Right hindlimb (tissue), 1 donor: ENCODE data around the gene EPHB3.

Experiments
- DNase-seq: peaks from one replicate; pipeline ENCODE4 v3.0.0-alpha.2; 2018

The EPHB3 gene

GRCh38 chr3:184582646-184583577, 21.3 kb downstream of the EPHB3 start:
- DNase-seq: peak; percentile 57

DNA sequence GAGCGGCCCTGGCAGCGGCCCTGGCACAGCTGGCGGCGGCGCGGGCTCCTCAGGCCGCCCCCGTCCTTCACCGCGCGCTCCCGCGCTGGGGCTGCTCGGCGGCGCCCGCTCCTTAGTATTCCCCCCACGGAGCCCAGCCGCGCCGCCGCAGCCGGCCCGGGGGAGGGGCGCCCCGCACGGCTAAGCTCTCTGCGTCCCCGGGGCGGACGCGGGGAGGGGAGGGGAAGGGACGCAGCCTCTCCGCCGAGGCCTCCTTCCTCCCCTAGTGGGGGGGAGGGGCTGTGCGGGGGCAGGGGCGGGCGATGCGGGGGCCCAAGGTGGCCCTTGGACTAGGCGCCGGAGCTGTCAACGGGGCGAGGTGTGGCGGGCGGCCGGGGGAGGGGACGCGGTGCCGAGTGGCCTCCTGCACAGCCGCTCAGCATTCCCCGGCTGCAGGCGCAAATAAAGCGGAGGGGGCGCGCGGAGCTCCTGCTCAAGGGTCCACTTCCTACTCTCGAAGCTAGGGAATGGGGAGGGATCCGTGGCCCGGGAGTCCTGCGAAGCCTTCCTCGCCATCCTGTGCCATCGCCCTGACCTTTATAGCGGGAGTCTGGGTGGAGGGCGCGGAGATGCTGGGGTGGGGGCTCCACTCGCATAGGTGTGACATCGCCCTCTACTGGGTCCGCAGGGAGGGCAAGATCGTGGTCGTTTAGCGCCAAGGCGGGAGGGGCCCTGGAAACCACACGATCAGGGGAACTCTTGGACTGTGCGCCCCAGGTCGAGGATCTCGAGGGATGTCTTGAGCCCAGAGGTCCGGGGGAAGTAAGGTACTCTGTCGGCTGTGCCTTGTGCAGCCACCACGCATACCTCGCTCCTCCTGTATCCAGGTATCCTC, 22.2 kb downstream of the EPHB3 start:
- peak; percentile 50 for DNase-seq

- DNase-seq: no peak
These were observed 22.9 kb downstream of the EPHB3 start for GRCh38 chr3:184584464-184584891.

GRCh38 chr3:184585545-184585944, 24.0 kb downstream of the EPHB3 start:
- no peak for DNase-seq

- no peak for DNase-seq
These were observed 25.3 kb downstream of the EPHB3 start for GRCh38 chr3:184586851-184587250.

DNA sequence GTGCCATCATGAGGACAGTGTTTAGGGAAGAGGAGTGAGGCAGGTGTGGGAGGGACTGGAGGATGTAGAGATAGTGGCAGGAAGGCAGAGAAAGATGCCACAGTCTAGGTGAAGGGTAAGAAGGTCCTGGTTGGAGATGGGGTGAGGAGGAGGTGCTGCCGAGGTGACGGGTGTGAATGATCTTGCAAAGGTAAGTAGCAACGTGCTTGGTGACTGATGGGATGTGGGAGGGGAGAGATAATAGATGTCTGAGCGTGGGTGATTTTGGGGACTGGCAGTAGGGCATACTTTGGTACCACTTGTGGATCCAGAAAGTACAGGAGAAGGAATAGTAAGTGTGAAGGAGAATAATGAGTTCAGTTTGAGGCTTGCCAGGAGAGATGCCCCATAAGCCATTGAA, 27.2 kb downstream of the EPHB3 start:
- DNase-seq: no peak

GRCh38 chr3:184590795-184591194, 29.2 kb downstream of the EPHB3 start:
- peak; percentile 67 for DNase-seq

DNA sequence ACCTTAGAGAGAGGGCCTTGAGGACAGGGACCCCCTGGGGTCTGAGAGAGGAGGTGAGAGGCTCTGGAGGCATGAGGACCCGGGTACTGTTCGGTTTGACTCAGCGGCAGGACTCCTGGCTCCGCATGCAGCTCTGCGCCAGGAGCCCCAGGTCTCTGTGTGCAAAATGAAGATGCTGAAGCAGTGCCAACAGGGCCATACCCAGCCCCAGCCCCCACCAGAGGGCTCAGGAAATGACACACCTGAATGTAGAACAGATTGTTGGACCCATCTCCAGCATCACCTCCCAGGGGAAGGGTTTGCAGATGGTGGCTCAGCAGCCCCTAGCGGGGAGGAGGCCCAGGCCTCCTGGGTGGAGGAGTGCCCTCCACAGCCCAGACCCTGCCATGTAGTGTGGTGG, 30.2 kb downstream of the EPHB3 start:
- no peak for DNase-seq

DNA sequence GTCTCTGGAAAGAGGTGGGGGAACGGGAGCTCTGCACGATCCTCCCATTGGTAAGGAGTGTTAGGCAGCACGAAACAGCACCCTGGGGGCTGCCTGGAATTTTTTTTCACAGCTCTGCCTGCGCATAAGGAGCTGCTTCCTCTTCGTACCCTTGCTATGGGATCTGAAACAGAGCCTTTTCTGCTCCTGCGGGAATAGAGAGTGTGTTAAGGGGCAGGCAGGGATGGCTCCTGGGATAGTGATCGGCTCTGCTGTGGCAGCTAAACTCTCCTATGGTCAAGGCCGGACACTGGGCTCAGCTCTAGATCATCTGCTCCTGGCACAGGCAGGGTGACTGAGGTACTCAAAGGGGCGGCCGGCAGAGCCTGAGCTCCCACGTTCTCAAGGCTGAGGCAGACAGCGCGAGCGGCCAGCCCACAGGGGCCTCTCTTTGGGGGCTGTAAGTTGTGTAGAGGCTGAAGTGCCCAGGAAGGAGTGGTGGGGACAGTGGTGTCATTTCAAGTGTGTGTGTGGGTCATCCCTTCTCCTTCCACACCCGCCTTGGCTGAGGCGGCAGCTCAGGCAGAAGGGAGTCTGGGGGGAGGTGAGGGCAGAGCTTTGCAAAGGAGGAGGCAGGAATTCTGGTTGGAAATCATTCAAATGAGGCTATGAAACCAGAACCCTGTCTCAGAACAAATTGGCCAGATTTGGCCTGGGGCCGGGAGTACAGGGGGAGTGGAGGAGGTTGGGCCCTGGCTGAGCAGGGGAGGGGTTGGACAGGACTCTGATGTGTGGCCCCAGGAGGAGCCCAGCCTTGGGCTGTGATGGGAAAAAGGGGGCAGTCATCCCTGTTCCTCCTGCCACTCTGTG, 31.0 kb downstream of the EPHB3 start:
- peak; percentile 90 for DNase-seq

DNA sequence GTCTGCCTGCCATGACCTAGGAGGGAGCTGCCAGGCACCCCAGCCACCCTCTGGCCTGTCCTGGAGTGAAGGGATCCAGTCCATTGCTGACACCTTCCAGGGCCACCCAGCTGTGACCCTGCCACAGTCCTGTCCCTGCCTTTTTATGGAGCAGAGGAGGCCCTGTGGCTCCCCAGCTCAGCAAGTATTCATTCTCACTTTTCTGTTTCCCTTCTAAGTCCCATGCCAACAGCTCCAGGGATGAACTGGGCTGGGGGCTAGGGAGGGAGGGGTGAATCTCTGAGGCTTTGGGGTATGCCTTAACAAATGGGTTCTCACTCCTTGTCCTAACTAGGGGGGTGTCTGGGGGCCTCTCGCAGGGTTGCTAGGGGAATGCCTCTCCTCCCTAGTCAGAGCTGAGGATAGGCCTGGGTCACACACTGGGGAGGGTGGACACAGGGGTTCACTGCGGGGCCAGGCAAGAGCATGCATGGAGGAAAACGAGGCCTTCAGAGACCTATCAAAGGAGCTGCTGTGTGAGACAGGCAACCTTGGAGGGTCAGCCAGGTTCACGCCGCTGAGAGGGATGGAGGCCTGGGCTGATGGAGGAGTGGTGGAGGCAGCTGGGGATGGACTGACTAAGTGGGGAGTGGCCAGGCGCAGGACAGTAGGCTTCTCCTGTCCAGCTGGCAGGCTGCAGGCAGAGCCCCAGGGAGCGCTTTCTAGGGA, 31.8 kb downstream of the EPHB3 start:
- DNase-seq: peak; percentile 76

GRCh38 chr3:184593928-184594303, 32.3 kb downstream of the EPHB3 start:
- DNase-seq: no peak

DNA sequence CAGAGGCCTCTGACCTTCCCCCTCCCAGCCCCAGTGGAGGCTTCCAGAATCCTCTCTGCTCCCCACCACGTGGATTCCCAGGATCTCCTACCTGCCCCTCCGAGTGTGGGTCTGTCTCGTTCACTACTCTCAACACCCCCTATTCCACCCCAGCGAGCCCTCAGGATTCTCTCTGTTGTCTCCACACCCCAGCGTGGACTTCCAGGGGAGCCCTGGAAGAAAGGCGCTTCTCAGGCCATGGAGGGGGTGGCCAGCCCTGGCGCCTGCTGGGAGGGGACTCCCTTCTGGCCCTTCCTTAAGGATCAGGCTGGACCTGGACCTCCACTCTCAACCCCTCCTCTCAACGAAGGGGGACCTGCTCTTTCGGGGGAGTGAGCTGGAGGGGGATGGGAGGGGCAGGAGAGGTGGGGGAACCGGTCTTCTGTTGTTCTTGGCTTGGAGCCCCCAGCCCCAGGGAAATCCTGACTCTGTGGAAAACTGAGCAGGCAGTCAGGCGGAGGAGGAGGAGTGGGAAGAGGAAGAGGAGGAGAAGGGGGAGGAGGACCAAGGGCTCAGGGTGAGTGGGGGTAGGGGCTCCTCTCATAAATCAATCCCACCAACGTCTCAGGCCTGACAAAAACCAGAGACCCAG, 32.9 kb downstream of the EPHB3 start:
- DNase-seq: peak; percentile 67

- DNase-seq: no peak
These were observed 34.1 kb downstream of the EPHB3 start for GRCh38 chr3:184595726-184596125.

DNA sequence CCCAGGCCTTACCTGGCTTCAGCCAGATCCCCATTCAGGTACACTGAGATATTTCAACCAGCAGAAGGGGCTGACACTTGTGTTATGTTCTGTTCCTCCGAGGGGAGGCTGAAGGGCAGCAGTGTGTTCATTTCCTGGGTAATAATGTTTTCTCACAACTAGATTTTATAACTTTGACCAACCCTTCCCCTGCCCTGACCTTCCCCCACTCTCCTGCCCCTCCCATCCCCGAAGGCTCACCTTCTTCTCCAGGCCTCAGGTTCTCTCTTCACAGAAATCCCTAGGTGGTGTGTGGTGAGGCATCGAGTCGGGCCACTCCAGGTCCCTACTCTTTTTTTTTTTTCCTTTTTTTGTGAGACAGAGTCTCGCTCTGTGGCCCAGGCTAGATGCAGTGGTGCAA, 34.6 kb downstream of the EPHB3 start:
- DNase-seq: no peak

DNA sequence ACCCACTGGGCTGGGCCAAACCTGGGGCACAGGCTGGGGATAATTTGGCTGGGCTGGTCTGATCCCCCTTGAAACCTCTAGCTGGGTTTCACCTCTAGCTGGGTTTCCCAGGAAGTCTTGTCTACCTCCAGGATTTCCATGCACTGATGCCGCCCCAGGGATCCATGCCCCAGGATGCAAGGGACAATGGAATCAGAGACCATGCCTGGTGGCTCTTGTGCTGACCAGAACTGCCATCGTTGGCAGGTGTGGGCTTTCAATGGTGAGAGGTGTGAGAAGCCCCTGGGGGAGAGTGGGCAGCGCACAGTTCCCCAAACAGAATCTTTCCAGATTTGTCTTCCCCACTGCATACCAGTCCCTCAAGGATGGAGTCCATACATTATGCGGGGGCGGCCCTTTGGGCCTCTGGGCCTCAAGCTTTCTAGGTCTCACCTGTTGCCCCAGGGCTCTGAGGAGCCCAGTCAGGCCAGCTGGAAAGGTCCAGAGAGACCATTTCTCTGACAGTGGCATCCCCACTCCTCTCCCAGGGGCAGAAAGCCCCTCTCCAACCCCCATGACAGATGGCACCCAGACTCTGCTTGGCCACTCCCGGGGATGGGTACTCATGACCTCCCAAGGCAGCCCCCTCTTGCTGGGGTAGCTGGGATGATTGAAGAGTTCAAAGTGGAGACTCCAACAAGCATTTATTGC, 35.4 kb downstream of the EPHB3 start:
- peak; percentile 18 for DNase-seq

DNA sequence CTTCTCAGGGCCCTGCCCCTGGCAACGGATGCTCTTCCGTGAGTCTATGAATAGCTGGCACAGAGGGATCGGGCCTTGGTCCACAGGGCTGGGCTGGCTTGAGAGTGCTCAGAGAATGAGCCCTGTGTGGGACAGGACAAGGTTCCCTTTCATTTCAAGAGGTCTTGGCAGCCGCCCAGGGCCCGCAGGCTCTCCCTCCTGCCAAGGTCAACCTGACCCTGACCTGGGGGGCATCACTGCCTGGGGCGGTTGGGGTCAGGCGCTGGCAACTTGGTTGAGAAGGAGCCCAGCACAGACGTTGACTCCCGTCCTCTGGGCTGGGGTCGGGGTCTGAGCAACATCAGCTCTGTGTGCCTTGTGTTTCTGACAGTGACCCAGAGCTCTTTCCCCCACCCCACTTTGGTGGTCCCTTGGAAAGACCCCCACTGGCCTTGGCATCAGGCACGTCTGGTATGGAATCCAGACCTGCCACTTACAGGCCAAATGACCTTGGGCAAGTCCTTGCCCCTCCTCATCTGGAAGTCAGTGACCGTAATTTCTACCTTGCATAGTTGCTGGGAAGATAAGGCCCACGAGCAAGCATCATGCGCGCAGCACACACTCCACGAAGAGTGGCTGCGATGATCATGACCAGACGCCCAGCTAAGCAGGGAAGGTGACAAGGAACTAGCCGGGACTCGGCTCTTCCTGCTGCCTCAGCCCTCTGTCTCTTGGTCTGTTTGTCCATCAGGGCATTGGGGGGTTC, 36.4 kb downstream of the EPHB3 start:
- DNase-seq: peak; percentile 55

GRCh38 chr3:184598574-184598927, 37.0 kb downstream of the EPHB3 start:
- no peak for DNase-seq

- DNase-seq: no peak
These were observed 37.6 kb downstream of the EPHB3 start for GRCh38 chr3:184599143-184599542.

DNA sequence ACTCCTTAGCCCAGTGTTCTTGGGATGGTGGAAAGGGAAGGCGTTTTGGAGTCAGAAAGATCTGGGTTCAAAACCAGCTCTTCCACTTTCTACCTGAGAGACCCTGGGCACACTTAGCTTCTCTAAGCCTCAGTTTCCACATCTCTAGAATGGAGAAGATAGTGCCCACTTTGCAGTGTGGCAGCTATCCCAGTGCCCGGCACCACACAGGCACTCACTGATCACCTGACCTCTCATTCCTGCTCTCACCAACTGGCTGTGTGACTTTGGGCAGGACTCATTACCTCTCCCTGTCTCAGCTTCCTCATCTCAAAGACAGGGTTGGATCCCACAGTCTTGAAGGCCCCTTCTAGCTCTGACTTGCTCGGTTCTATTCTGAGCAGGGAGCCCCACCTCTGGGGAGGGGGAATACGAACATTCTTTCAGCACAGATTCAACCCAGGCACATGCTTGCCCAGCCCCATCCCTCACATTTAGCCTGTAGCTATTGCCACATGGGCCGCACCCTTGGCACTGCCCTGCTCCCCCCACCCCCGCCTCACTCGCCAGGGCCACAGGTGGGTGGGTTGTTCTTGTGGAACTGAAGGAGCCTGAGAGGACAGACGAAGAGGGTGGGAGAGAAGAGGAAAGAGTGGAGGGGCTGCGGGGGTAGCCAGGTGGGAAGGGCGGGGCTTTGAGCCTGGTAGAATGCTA, 39.2 kb downstream of the EPHB3 start:
- DNase-seq: no peak
